GM06990 (cell line): ENCODE results near the gene RYR1.

ENCODE experiments used
- DNase-seq: peaks from one replicate; pipeline ENCODE4 v3.0.0-alpha.2; 2011; ENCODE audit not compliant: insufficient read length; ENCODE audit errors: extremely low read depth
- H3K27me3 ChIP-seq: replicated peaks from 2 replicates; pipeline ENCODE4 v1.6.0; 2011; ENCODE audit warnings: low read length; ENCODE audit not compliant: control insufficient read depth, insufficient read depth
- H3K36me3 ChIP-seq: 2 replicates; pipeline ENCODE4 v1.5.1; 2011; ENCODE audit warnings: low read length; ENCODE audit not compliant: control insufficient read depth, insufficient read depth
- H3K4me3 ChIP-seq: replicated peaks from 2 replicates; pipeline ENCODE4 v1.5.1; 2011; ENCODE audit warnings: low read depth, mild to moderate bottlenecking, control low read depth, low read length
- TF ChIP-seq, protein P1 (sequence below): IDR thresholded peaks from 2 replicates; pipeline ENCODE4 v1.5.1; 2011; ENCODE audit warnings: low read length, control low read depth, mild to moderate bottlenecking, inconsistent platforms; ENCODE audit not compliant: insufficient read depth, poor library complexity, severe bottlenecking

RYR1 gene

GRCh38 chr19:38437917-38438316 lies 4.4 kb downstream of the RYR1 start:
- Histone ChIP-seq H3K36me3 (no peaks in the 10 kb centered on the region), H3K4me3 (no peak overlapping the region), H3K27me3 (peaks cover 1% of the 10 kb centered on the region; the same call in 1 of the 2 replicates)
- no peak for DNase-seq
- TF ChIP-seq, protein P1, sequence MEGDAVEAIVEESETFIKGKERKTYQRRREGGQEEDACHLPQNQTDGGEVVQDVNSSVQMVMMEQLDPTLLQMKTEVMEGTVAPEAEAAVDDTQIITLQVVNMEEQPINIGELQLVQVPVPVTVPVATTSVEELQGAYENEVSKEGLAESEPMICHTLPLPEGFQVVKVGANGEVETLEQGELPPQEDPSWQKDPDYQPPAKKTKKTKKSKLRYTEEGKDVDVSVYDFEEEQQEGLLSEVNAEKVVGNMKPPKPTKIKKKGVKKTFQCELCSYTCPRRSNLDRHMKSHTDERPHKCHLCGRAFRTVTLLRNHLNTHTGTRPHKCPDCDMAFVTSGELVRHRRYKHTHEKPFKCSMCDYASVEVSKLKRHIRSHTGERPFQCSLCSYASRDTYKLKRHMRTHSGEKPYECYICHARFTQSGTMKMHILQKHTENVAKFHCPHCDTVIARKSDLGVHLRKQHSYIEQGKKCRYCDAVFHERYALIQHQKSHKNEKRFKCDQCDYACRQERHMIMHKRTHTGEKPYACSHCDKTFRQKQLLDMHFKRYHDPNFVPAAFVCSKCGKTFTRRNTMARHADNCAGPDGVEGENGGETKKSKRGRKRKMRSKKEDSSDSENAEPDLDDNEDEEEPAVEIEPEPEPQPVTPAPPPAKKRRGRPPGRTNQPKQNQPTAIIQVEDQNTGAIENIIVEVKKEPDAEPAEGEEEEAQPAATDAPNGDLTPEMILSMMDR, result no peak

- TF ChIP-seq, protein P1, result no peak
- H3K4me3 ChIP-seq, result no peak overlapping the region
These were observed 7.1 kb downstream of the RYR1 start for GRCh38 chr19:38440592-38440991.

GRCh38 chr19:38441657-38442348 lies 8.3 kb downstream of the RYR1 start:
- Histone ChIP-seq H3K4me3 (no peak overlapping the region), H3K27me3 (no peaks in the 10 kb centered on the region; the same call in 1 of the 2 replicates), H3K36me3 (no peaks in the 10 kb centered on the region)
- TF ChIP-seq, protein P1, result peak; percentile 34
- DNase-seq, result no peak

More at GRCh38 chr19:38440592-38440991, 7.1 kb downstream of the RYR1 start:
- no peaks in the 10 kb centered on the region; the same call in 1 of the 2 replicates for H3K27me3 ChIP-seq
- DNase-seq, result no peak
- H3K36me3 ChIP-seq, result no peaks in the 10 kb centered on the region

- TF ChIP-seq, protein P1, result no peak
- Histone ChIP-seq H3K36me3 (no peaks in the 10 kb centered on the region), H3K4me3 (no peak overlapping the region), H3K27me3 (no peaks in the 10 kb centered on the region; the same call in 1 of the 2 replicates)
- DNase-seq, result no peak
These were observed 9.2 kb downstream of the RYR1 start for GRCh38 chr19:38442736-38443135.

- no peak for DNase-seq
- no peaks in the 10 kb centered on the region for H3K36me3 ChIP-seq
- H3K27me3 ChIP-seq, result no peaks in the 10 kb centered on the region; the same call in 1 of the 2 replicates
- TF ChIP-seq, protein P1, result no peak
- H3K4me3 ChIP-seq, result no peak overlapping the region
These were observed 10.0 kb downstream of the RYR1 start for GRCh38 chr19:38443458-38443999.
